Measurements from ENCODE around the gene ZC3H15. TPM values are rescaled to one million over a fixed set of nuclear protein-coding genes. Genes with fewer than 3 reads are reported as not detected.

The ZC3H15 gene
- polyA plus RNA-seq, 1 experiment: 26.5 TPM

DNA sequence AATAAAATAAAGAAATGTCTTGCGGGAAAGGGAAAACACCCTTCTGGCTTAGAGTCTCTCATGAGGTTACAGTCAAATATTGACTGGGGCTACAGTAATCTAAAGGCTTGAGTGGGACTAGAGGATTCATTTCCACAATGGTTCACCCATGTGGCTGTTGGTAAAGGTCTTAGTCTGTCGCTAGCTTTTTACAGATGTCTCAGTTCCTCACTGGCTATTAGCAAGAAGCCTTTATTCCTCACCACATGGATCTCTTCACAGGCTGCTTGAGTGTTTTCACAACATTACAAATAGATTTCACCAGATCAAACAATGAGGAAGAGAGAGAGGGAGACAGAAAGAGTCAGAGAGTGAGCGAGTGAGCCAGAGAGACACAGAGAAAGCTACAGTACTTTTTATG, 8.3 kb upstream of the ZC3H15 start:
- Histone ChIP-seq H3K27me3 (ENCODE audit: control insufficient read depth, insufficient read depth, low read length) (no peaks in the 10 kb centered on the region), H3K4me3 (ENCODE audit: low read depth, low read length) (no peak overlapping the region), H3K36me3 (ENCODE audit: control insufficient read depth, insufficient read depth, low read length) (no peaks in the 10 kb centered on the region)
- POLR2A ChIA-PET: no interaction called here
- no peak for DNase-seq (ENCODE audit: low read depth)
- TF ChIP-seq, protein P1, sequence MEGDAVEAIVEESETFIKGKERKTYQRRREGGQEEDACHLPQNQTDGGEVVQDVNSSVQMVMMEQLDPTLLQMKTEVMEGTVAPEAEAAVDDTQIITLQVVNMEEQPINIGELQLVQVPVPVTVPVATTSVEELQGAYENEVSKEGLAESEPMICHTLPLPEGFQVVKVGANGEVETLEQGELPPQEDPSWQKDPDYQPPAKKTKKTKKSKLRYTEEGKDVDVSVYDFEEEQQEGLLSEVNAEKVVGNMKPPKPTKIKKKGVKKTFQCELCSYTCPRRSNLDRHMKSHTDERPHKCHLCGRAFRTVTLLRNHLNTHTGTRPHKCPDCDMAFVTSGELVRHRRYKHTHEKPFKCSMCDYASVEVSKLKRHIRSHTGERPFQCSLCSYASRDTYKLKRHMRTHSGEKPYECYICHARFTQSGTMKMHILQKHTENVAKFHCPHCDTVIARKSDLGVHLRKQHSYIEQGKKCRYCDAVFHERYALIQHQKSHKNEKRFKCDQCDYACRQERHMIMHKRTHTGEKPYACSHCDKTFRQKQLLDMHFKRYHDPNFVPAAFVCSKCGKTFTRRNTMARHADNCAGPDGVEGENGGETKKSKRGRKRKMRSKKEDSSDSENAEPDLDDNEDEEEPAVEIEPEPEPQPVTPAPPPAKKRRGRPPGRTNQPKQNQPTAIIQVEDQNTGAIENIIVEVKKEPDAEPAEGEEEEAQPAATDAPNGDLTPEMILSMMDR (IDR thresholded peaks at IDR 0.05; ENCODE audit: insufficient read depth, low read depth, low read length): no peak
- CTCF ChIA-PET: no interaction called here

DNA sequence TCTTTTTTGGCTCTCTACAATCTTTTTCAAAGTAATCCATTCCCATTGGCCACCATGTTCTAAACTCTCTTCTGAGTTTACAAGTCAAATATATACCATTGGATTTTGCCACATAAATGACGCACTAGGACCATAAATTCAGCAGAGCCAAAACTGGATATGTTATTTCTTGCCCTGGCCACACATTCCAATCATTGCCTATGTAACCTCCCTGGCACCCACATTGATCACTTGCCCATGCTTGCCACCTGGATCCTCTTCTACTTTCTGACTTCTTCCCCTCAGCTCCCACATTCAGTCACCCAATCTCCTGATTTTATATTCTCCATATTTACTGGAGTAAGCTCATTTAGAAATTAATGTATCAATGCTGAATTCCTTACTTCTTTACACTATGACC, 5.1 kb upstream of the ZC3H15 start:
- TF ChIP-seq, protein P1 (IDR thresholded peaks at IDR 0.05; ENCODE audit: insufficient read depth, low read depth, low read length): no peak
- Histone ChIP-seq H3K4me3 (ENCODE audit: low read depth, low read length) (no peak overlapping the region), H3K27me3 (ENCODE audit: control insufficient read depth, insufficient read depth, low read length) (no peaks in the 10 kb centered on the region), H3K36me3 (ENCODE audit: control insufficient read depth, insufficient read depth, low read length) (no peaks in the 10 kb centered on the region)
- ChIA-PET CTCF (no interaction called here), POLR2A (no interaction called here)
- DNase-seq (ENCODE audit: low read depth): no peak

DNA sequence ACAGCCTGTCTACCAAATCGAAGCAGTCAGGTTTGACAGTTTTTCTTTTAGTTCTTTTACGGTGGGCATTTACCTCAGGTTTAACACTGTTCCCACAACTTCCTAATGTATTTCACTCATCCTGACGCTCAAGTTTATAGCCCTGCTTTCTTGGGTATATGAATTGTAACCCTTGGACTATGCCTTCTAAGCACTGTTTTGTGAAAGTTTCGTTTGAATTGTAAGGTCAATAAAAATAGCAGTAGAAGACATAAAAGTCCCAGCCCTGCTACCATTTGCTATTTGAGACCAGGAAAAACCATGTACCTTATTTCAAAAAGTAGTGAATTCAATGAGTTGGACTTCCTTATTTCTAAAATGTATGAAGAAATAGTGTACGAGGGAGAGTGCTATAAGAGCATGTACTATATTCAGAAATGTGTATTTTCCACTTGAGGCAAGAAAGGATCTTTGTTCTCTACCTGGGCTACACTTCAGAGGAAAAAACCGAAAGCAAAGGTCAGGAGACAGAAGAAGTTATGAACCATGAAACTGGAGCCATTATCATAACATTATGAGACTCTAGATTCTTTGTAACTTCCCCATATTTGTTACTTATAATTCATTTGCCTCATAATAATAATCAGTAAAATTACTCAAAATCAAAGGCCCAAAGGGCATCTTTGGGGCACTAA, 1.9 kb upstream of the ZC3H15 start:
- no peak for DNase-seq (ENCODE audit: low read depth)
- ChIA-PET POLR2A (no interaction called here), CTCF (no interaction called here)
- Histone ChIP-seq H3K36me3 (ENCODE audit: control insufficient read depth, insufficient read depth, low read length) (no peaks in the 10 kb centered on the region), H3K4me3 (ENCODE audit: low read depth, low read length) (no peak overlapping the region), H3K27me3 (ENCODE audit: control insufficient read depth, insufficient read depth, low read length) (no peaks in the 10 kb centered on the region)
- TF ChIP-seq, protein P1 (IDR thresholded peaks at IDR 0.05; ENCODE audit: insufficient read depth, low read depth, low read length): no peak

- Histone ChIP-seq H3K4me3 (ENCODE audit: low read depth, low read length) (peak overlapping the region; percentile 96), H3K27me3 (ENCODE audit: control insufficient read depth, insufficient read depth, low read length) (no peaks in the 10 kb centered on the region), H3K36me3 (ENCODE audit: control insufficient read depth, insufficient read depth, low read length) (no peaks in the 10 kb centered on the region)
- POLR2A ChIA-PET: no interaction called here
- TF ChIP-seq, protein P1 (IDR thresholded peaks at IDR 0.05; ENCODE audit: insufficient read depth, low read depth, low read length): no peak
- CTCF ChIA-PET: interaction anchor here (0.7 to 1.5 kb wide), 2 partner anchors 23 to 25 kb away, joined by 3 to 4 read pairs; no protein-coding TSS in a partner anchor
- DNase-seq (ENCODE audit: low read depth): no peak
These were observed 537 bp upstream of the ZC3H15 start for GRCh38 chr2:186485576-186485870.

DNA sequence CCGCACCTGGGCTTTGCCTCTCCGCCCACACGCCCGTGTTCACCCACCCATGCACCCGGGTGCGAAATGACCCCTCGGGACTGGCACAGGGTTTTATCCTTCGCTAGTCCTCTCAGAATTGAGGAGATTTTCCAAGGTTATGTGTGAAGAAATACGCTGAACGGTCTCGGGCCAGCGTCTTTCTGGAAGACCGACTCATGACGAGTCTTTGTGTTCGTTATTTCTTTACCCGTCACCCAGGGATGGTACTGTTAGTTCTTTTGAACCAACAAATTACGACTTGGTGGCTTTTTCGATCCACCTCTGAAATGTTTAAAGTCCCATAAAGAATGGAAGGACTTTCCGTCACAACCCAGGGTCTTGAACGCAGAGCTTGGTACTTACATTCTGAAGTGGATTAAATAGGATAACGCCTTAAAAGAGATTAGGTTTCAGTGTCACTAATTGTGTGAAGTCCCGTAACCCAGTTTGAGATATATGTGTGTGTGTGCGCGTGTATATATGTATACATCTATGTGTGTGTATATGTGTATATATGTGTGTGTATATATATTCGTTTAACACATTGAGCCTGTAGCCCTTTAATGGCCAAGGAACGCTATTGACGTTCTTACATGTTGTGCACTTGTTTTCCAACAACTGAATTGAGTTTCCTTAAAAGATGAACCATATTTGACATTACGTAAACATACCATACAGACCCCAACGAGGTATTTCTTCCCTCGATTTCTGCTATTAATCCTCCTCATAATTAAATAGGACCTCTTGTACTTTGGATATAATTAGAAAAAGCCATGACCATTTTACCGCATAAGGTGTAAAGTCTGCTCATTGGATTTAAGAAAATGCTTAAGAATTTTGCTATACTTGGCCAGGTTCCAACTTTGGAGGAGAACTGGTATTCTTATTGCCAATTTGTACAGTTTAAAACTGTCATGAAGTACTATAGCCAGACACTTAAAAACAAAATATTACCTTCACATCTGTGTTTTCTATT, 889 bp downstream of the ZC3H15 start:
- no peak for DNase-seq (ENCODE audit: low read depth)
- peak overlapping the region; percentile 96 for H3K4me3 ChIP-seq (ENCODE audit: low read depth, low read length)
- ChIA-PET CTCF (interaction anchor here (1.5 kb wide), 1 partner anchor 21 kb away, joined by 4 read pairs; no protein-coding TSS in a partner anchor), POLR2A (no interaction called here)
- H3K27me3 ChIP-seq (ENCODE audit: control insufficient read depth, insufficient read depth, low read length): no peaks in the 10 kb centered on the region
- TF ChIP-seq, protein P1 (IDR thresholded peaks at IDR 0.05; ENCODE audit: insufficient read depth, low read depth, low read length): no peak
- no peaks in the 10 kb centered on the region for H3K36me3 ChIP-seq (ENCODE audit: control insufficient read depth, insufficient read depth, low read length)
